Glomerular visceral epithelial cell (primary cell): ENCODE data around the gene GABPB1.

Experiments
- DNase-seq: peaks from one replicate; pipeline ENCODE4 v3.0.0-alpha.2; 2016; ENCODE audit errors: extremely low spot score

GABPB1 gene

GRCh38 chr15:50344006-50344464 is 11.0 kb downstream of the GABPB1 start:
- DNase-seq = no peak

- no peak for DNase-seq
These were observed 13.3 kb downstream of the GABPB1 start for GRCh38 chr15:50341616-50342136.

- no peak for DNase-seq
These were observed 14.6 kb downstream of the GABPB1 start for GRCh38 chr15:50340416-50340815.

- no peak for DNase-seq
These were observed 15.3 kb downstream of the GABPB1 start for GRCh38 chr15:50339717-50340116.

- DNase-seq = no peak
These were observed 19.7 kb downstream of the GABPB1 start for GRCh38 chr15:50335251-50335650.

- DNase-seq = no peak
These were observed 21.8 kb downstream of the GABPB1 start for GRCh38 chr15:50333229-50333628.

- DNase-seq = peak; percentile 14
These were observed 24.1 kb downstream of the GABPB1 start for GRCh38 chr15:50330921-50331320.

GRCh38 chr15:50328116-50328515 is 26.9 kb downstream of the GABPB1 start:
- no peak for DNase-seq

GRCh38 chr15:50321680-50322210 is 33.3 kb downstream of the GABPB1 start:
- no peak for DNase-seq

GRCh38 chr15:50320504-50320903 is 34.5 kb downstream of the GABPB1 start:
- no peak for DNase-seq

GRCh38 chr15:50318697-50319096 is 36.3 kb downstream of the GABPB1 start:
- no peak for DNase-seq

GRCh38 chr15:50315814-50316630 is 39.0 kb downstream of the GABPB1 start:
- peak; percentile 40 for DNase-seq

GRCh38 chr15:50312636-50313035 is 42.4 kb downstream of the GABPB1 start:
- DNase-seq = no peak

GRCh38 chr15:50307799-50308198 is 47.2 kb downstream of the GABPB1 start:
- no peak for DNase-seq

- no peak for DNase-seq
These were observed 50.2 kb downstream of the GABPB1 start for GRCh38 chr15:50304836-50305235.

- DNase-seq = no peak
These were observed 52.4 kb downstream of the GABPB1 start for GRCh38 chr15:50302581-50302980.

GRCh38 chr15:50298340-50298739 is 56.7 kb downstream of the GABPB1 start:
- no peak for DNase-seq

- DNase-seq = no peak
These were observed 59.0 kb downstream of the GABPB1 start for GRCh38 chr15:50295966-50296365.

GRCh38 chr15:50289749-50290148 is 65.2 kb downstream of the GABPB1 start:
- no peak for DNase-seq

GRCh38 chr15:50287324-50288116 is 67.5 kb downstream of the GABPB1 start:
- DNase-seq = no peak

GRCh38 chr15:50281427-50281826 is 73.6 kb downstream of the GABPB1 start:
- no peak for DNase-seq

GRCh38 chr15:50280271-50280670 is 74.7 kb downstream of the GABPB1 start:
- DNase-seq = peak; percentile 81
